GM19468 (cell line): ENCODE data around the gene BRINP1.

Experiments
- ATAC-seq: cut with Tn5 transposase; IDR thresholded peaks from one replicate; pipeline ENCODE4 v1.9.1; 2021; ENCODE audit warnings: mild to moderate bottlenecking, moderate library complexity, moderate number of reproducible peaks; ENCODE audit not compliant: unreplicated experiment; ENCODE audit errors: extremely low read depth

Gene BRINP1

DNA sequence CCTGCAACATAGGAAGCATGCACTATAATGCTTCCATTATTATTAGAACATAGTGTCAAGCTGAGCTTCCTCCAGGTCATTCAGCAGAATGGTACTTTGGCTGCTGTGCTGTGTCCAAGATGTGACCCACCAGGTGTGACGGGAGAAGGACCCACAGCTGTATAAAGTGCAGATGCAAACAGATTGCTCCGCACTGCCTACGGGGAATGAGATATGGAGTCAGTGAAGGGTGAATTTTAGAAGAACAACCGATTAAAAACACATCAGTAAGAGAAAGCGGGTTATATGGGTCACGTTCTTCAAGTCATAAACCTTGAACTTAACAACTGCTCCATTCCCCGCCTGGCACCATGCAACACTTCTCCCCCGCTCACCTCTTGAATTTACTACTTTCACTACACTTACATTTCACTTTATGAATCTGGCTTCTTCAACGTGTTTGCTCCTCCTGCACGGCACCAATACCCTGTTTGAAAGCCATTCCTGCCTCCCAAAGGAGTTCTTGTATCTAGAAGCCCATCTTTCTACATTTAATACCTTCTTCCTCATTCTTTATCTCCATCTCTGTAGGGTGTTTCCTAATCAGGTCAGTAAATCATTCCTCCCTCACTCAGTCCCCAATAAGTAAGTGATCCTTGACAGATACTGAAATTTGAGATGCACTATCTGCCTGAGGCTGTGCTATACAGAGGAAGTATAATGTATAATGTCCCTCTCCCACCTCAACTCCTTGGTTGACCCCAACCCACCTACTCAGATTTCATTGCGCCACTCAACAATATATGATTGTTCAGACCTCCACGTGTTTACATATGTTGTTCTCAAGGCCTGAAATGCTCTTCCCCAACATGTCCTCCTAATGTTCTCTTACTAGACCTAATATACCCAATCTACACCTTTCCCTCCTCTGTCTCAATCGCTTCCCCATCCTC is 25.9 kb downstream of the BRINP1 start:
- ATAC-seq: no peak

DNA sequence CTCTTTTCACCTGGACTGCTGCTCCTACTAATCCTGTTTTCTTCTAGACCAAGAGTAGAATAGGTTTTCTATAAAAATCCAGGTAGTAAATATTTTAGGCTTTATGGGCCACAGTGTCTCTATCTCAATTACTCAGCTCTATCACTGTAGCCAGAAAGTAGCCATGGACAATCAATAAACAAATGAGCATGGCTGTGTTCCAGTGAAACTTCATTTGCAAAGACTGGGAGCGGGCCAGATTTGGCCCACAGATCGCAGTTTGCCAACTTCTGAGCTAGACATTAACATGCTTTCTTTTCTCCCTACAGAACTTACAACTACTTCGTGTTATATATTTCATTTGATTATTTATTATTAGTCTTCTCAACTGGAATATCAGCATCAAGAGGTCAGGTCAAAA is 30.2 kb downstream of the BRINP1 start:
- ATAC-seq: no peak

DNA sequence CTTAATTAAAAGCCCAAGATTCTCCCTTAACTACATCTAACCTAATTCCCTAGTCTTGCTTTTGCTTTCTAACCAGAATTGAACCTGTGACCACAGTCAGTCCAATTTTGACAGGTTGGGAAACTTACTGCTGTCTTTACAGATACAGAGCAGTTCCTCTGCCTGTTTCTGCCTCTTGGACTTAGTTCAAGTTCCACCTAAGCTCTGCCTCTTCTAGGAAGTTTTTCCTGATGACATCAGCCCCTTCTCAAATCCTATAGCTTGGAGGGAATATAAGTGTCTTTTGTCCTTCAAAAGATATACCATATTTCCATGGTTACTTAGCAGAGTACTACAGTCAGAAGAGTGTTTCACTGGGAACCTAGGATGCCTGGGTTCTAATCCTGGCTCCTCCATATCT is 31.7 kb downstream of the BRINP1 start:
- no peak for ATAC-seq

DNA sequence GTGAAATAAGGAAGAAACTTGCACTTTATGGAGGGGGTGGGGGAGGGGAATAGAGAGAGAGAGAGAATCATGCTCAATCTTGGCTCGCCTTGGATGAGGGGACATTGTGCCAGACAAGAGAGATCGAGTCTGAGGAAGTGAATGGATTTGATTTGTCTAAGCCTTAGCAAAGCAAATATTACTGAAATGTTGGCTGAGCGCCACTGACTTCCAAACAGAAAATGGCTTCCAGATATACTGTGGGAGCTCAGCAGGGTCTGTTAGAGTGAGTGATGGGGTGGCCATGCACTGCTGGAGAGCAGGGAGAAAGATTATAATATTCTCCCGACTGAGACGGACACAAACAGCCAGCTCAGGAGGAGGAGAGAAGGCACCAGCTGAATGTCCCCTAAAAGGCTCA is 34.5 kb downstream of the BRINP1 start:
- no peak for ATAC-seq

DNA sequence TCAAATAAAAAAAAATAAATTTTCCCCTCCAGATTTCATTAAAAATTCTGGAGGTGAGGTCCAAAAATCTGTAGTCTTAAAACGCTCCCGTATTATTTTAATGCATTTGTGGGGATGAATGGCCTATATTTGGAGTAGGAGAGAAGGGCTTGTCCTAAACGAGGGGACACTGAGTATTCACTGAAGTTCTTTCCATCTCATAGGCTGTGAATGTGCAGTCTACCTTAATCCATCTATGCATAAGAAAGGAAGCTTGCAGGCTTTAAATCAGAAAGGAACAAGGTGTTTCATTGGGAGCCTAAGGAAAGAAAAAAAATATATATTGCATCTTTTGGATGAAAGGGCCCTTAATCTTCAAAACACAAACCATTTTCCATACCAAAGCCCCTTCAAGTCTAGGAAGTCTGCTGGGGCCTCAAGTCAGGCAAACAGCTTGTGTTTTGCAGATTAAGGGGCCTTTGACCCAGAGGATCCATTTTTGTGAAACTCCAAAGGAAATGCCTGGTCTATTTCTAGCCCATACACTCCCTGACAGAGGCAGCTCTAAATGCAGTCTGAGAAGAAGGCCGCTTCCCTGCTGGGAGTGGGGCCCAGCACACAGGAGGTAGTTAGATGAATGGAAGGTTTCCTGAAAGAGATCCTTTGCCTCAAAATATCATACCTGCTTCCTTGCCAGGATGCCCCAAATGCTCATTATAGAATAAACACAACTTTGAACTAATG is 35.6 kb downstream of the BRINP1 start:
- ATAC-seq: no peak

DNA sequence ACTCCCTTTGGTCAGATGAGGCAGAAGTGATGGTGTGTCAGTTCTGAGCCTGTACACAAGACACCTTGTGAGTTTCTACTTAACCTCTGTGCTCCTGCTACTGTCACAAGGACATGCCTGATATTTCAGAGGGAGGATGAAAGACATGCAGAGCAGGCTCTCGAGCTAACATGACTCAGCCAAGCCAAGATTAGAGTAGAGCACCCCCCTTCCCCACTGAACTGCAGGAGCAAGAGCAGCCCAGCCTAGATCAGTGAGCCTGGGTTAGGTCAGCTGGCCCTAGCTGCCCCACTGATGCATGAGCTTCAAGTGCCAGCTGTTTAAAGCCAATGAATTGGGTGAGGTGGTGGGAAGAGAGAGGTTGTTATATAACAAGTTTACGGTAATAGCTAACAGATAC is 36.7 kb downstream of the BRINP1 start:
- no peak for ATAC-seq

DNA sequence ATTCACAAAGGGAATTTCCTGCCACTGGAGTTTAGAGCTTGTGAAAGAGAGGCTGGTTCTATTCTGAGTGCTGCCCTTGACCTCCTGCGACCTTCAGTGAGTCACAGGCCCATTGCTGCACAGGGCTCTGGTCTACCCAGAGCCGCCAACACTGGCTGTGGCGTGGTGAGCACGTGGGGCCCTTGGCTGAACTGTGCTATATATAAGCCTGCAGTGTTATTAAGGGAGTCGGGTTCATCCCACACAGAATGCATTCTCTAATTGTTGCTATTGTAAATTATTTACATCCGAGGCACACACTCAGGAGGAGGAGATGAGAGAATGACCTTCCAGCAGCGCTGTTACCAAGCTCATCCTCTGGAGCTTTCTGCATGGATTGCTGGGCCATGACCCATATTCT is 47.1 kb downstream of the BRINP1 start:
- ATAC-seq: no peak

DNA sequence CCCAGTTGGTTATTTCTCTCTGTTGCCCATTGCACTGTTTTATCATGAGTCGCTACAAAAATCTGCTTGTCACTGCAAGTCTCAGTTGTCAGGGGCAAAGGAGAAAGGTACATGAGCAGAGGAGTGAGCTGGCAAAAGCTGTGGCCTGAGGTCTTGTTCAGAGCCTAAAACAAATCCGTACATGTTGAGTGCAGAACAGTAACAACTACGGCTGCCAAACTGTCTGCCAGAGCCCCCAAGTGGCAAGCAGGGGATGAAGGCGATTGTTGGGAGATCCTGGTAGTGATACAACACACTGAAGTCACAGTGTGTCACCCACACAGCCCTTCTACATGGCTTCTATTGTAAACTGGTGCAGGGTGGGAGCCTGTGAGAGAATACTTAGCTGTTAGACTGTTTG is 50.9 kb downstream of the BRINP1 start:
- ATAC-seq: no peak

DNA sequence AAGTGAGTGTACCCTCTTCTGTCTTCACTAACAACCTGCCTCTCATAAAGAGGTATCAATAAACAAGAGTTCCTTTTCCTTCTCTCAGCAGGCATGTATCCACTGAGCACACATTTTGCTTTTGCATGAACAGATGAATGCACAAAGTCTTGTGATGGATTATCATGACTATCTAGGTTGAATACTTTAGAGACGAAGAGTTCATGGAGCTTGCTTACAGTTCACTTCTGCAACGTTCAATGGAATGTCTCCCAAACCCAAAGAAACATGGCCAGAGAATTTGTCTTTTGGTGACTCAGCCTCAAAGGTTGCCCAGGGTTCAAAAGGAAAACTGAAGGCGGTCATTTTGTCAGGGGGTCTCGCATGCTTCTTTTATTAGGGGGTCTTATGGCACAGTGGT is 55.4 kb downstream of the BRINP1 start:
- ATAC-seq: no peak

DNA sequence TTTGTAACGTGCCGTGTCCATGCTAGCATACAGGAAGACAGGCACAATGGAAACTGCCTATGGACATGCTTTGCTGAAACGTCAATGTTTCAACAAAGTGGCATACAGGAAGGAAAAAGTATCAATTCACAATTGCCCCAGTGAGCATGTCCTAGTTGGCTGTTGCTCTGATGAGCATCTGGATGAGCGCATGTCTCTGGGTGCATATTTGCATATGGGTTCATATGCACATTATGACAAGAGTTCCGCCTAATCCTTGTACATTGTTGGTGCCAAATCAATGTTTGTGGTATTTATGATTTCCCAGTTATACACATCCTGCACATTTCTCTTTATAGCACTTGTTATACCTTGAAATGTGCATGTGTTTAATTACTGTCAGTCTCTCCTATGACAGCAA is 58.5 kb downstream of the BRINP1 start:
- no peak for ATAC-seq

DNA sequence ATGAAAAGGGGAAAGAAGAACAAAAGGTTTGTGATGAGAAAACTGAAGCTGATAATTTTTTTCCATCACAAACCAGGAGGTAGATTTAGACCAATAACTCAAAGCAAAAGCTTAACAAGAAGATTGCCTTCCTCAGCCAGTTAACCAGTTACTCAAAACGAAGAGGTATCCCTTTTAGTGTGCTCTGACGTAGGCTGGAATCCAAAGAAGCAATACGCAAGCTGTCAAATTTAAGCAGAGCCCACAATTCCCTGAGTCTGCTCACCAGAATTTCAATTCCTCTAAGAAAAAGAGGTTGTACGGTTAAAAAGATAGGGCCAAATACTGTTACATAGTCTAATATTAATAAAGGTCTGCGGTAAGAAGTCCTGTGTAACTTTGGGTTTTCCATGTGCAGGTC is 61.8 kb downstream of the BRINP1 start:
- ATAC-seq: no peak

DNA sequence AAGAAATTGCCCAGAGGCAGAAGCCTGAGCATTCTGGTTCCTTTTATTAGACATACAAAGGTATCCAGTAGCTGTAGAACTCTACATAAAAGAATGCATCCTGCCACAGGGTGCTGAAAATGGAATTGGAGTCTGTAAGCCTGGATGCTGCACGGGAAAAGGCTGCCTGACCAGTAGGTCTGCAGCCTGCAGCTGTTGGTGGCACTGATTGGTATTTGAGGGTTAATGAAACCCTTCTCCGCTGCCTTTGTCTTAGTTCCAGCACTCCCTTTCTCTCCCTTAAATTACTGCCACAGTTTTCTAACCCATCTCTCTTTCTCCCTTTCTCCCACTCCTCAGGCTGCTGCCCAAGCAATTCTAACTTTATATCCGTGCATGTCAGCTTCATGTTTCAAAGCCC is 64.7 kb downstream of the BRINP1 start:
- no peak for ATAC-seq

DNA sequence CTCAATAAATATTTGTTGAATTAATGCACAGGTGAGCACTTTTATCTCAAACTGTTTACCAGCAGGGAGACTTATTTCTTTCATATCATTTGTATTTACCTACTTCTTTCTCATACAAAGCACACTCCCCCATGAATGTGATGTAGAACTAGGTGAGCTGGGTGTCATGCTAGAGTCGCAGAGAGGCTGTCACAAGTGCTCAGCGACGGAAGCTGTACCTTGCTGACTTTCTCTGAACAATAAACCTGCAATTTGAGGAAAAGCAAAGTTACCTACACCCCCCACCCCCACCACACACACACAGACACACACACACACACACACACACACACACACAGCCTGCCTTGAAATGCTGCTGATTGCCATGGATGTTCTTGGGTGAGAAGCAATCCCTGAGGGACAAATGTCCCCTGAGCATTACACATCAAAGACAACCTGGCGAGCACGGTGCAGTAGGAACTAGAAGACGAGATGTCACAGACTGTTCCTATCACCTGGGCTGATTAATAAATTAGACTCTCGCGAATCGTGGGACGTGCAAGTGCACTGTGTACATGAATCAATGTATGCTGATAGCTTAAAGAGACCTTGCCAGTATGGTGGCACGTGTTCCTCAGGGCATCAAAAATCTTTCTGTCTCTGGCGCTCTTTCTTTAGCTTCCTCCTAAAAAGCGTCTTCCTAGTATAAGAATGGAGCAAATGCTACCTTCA is 66.1 kb downstream of the BRINP1 start:
- ATAC-seq: no peak

DNA sequence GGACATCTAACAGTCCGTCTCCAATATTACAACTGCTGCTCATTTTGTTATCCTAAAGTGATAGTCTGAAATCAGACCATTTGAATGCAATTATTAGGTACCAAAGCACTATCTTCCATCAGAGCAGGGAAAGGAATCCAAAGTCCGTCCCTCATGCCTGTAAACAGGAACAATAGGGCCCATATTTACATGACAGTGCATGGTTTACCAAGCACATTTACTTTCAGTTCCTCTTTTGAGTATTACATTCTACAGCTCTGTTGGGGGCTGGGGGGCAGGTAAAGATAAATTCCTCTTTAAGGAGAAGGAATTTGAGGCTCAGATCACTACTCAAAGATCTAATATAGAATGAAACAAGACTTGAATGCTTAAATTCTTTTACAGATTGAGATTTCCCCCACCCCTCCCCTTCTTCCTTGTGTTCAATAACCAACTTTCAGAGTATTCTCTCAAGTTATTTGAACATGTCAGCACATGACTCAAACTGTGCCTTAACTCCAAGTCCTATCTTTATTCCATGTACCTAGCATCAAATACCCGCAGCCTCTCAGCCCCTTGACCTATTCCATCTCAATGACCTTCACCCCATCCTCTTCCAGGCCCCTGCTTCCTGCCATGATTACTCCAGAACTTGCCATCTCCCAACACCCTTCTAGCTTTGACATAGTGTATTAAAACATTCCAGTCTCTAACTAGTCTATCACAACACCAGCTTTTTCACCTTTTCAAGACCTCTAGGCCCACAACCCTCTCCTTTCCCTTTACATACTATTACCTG is 71.0 kb downstream of the BRINP1 start:
- ATAC-seq: no peak

DNA sequence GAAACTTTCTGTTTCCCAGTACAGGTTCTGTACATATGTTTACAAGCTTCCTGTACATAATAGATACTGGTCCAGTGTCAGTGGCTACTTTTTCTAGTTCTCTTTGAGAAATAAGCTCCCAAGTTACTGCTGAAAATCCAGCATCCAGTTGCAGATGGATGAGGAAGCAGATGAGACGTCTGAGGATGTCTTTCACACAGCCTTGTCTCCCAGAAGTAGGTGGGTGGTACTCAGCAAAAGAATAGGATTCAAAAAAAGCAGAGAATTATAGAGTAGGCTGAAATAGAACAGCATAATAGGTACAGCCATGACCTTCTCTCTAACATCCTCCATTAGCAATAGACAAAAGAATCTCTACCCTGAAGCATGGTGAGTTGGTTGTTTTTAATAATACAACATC is 77.7 kb downstream of the BRINP1 start:
- no peak for ATAC-seq

DNA sequence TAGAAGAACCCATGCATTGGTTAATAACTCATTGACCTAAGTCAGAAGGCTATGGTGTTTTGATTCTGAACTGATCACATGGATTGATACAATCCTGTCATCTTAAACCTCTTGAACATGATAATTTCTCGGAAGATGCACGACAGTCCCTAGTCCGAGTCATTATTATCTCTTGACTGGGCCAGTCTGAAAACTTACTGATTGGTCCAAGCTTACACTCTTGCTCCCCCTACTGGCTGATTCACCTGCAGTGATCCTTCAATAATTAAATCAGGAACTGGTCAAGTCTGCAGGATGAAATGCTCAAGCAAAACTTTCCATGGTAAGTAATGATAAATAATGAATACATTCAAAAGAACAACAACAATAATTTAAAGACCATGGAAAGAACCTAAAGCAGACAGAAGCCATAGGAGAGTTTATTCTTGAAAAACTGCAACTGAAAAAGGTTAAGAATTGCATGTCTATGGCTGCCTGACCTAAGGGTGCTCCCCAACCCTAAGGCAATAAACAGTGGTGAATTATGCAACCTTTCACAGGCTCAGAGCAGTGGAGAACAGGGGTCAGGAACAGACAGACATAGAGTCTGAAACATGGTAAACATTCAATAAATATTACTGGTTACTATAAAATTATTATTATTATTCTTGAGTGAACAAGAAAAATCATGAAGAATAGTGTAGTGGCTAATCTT is 79.3 kb downstream of the BRINP1 start:
- peak; percentile 65 for ATAC-seq

DNA sequence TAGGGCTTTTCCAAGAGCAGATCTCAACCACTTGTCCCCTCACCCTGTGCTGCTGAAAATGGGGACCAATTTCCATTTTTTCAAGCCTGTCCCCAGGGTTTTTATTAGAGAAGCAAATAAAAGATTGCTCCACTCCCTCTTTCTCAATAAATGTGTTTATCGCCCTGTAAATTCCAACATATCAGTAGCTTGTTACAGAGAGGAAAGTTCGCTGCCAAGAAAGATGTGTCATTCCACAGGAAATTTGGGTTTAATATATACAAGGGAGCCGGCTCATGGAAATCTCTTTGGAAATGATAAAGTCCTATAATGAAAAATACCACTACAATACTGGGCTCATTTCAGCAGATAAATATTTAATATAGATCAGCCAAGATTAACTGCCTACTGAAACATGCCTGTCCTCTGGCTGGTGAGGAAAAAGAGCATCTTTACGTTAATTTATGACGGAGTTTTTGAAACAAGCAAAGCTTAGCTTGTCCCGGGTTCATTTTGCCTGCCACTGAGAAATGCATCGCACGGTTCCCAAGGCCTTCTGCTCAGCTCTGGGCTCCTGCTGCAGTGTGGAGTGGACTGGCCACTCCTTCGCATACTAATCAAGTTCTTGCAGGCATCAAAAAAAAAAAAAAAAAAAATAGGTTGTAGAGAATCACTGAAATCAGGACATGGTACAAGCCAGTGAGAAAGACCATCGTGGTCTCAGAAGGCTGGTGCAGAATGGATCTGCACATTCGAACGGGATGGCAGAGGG is 84.5 kb downstream of the BRINP1 start:
- no peak for ATAC-seq

DNA sequence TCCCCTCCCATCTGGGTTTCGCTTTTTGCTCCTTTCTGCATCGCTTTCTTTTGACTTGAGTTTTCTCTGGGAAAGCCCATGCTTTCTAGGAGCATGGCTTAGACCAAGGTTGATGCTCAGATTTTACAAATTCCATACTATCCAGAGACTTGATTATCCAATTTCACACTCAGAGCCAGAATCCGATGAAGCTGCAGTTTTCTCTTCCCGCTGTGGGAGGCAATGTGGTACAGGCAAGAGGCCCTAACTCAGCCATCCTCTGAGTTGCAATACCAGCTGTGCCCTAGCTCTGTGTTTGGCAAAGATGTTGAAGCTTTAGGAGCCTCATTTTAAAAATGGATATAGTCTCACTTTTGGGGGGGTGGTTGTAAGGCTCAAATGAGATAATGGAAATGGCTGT is 85.1 kb downstream of the BRINP1 start:
- ATAC-seq: no peak
